Keratinocyte (primary cell): ENCODE data around the gene PUDP.

Experiments
- CTCF ChIP-seq, 3 experiments: IDR thresholded peaks in 1 of 3; conservative IDR thresholded peaks in 1 of 3; optimal IDR thresholded peaks in 1 of 3; 2 replicates in 2 of 3; 3 replicates in 1 of 3; pipeline versions ENCODE3 to v1.5.1; 2011; ENCODE audit warnings: low read length in 3 of 3, mild to moderate bottlenecking in 3 of 3, moderate library complexity in 2 of 3, control low read depth in 1 of 3, inconsistent platforms in 1 of 3; ENCODE audit not compliant: insufficient read depth in 2 of 3; ENCODE audit errors: extremely low read depth in 1 of 3
- EZH2 ChIP-seq: IDR thresholded peaks from one replicate; pipeline ENCODE4 v1.6.1; 2012; ENCODE audit warnings: inconsistent platforms, mild to moderate bottlenecking, low read length, moderate library complexity

- TF ChIP-seq CTCF (optimal IDR thresholded peaks at IDR 0.05 in 1 of 3, IDR thresholded peaks at IDR 0.05 in 1 of 3, conservative IDR thresholded peaks at IDR 0.05 in 1 of 3; ENCODE audit: extremely low read depth in 1 of 3, insufficient read depth in 2 of 3, low read length in 3 of 3), result no peak
- no peak for TF ChIP-seq EZH2
These were observed 20.9 kb downstream of the PUDP start for GRCh38 chrX:7127056-7127455.
